Ascending aorta (tissue), 2 donors: ENCODE results near the gene SAMHD1. TPM values are rescaled to one million over a fixed set of nuclear protein-coding genes. Genes with fewer than 3 reads are reported as not detected.

Source experiments
- DNase-seq, 2 donors: peaks; one replicate each; pipeline ENCODE4 v3.0.0-alpha.2; 2019; ENCODE audit warnings: low spot score in 2 of 2
- H3K27ac ChIP-seq, 2 donors: fragments of 200-600 bp; sonication (generic); one replicate each; pipeline ENCODE4 v1.5.1; 2016 to 2017; ENCODE audit warnings: mild to moderate bottlenecking in 1 of 2
- H3K27me3 ChIP-seq: fragments of 200-600 bp; sonication (generic); one replicate; pipeline ENCODE4 v1.5.1; 2017
- H3K36me3 ChIP-seq, 2 donors: fragments of 200-600 bp; sonication (generic); one replicate each; pipeline ENCODE4 v1.5.1; 2016
- H3K4me1 ChIP-seq, 2 donors: fragments of 200-600 bp; sonication (generic); one replicate each; pipeline ENCODE4 v1.5.1; 2016 to 2017; ENCODE audit warnings: mild to moderate bottlenecking in 1 of 2
- H3K4me3 ChIP-seq, 2 donors: fragments of 200-600 bp; sonication (generic); one replicate each; pipeline ENCODE4 v1.5.1; 2016 to 2017; ENCODE audit warnings: mild to moderate bottlenecking in 1 of 2
- H3K9me3 ChIP-seq, 2 donors: fragments of 200-600 bp; sonication (generic); one replicate each; pipeline ENCODE4 v1.5.1; 2016
- CTCF ChIP-seq, 3 experiments: fragments of 200-600 bp in 2 of 3; fragments of 450-650 bp in 1 of 3; sonication (generic) in 2 of 3; IDR thresholded peaks; one replicate each; pipeline ENCODE4 v1.5.1; 2016 to 2019; ENCODE audit warnings: antibody characterized with exemption in 3 of 3, mild to moderate bottlenecking in 1 of 3, moderate library complexity in 1 of 3
- intact Hi-C: fragments of 100-400 bp; cut with DNase I; formaldehyde crosslinking; loops from one replicate; pipeline ENCODE4 v1.15.1; 2023
- total RNA-seq: library from RNA; depleted of rRNA; stranded (reverse); fragments of >200 nt; gene quantifications from one replicate; pipeline ENCODE4 v1.1.0, GENCODE V29; 2016

SAMHD1 gene
- total RNA-seq, 1 donor from 2014 or later: 163 TPM

- no peak for TF ChIP-seq CTCF (IDR thresholded peaks at IDR 0.05)
- no peak overlapping the region for H3K4me3 ChIP-seq
- H3K36me3 ChIP-seq: no peaks in the 10 kb centered on the region
- intact Hi-C loops: no loop called here
- no peak overlapping the region for H3K27ac ChIP-seq
- no peaks in the 10 kb centered on the region for H3K9me3 ChIP-seq
- H3K27me3 ChIP-seq: no peaks in the 10 kb centered on the region
- H3K4me1 ChIP-seq: no peaks in the 10 kb centered on the region
- DNase-seq: no peak
Measured at GRCh38 chr20:36991703-36992102, 40.2 kb upstream of the SAMHD1 start.

GRCh38 chr20:36989797-36990196 lies 38.3 kb upstream of the SAMHD1 start:
- no peak for TF ChIP-seq CTCF (IDR thresholded peaks at IDR 0.05)
- H3K9me3 ChIP-seq: no peaks in the 10 kb centered on the region
- no peaks in the 10 kb centered on the region for H3K27me3 ChIP-seq
- intact Hi-C loops: no loop called here
- H3K4me3 ChIP-seq: no peak overlapping the region
- DNase-seq: no peak
- H3K4me1 ChIP-seq: no peaks in the 10 kb centered on the region
- no peak overlapping the region for H3K27ac ChIP-seq
- H3K36me3 ChIP-seq: no peaks in the 10 kb centered on the region

- no peak for DNase-seq
- intact Hi-C loops: no loop called here
- Histone ChIP-seq H3K4me3 (no peak overlapping the region), H3K27ac (no peak overlapping the region), H3K9me3 (no peaks in the 10 kb centered on the region), H3K36me3 (no peaks in the 10 kb centered on the region), H3K4me1 (no peaks in the 10 kb centered on the region), H3K27me3 (no peaks in the 10 kb centered on the region)
- no peak for TF ChIP-seq CTCF (IDR thresholded peaks at IDR 0.05)
Measured at GRCh38 chr20:36988494-36988966, 37.0 kb upstream of the SAMHD1 start.

- Histone ChIP-seq H3K4me3 (no peak overlapping the region), H3K9me3 (no peaks in the 10 kb centered on the region), H3K27ac (no peak overlapping the region), H3K36me3 (no peaks in the 10 kb centered on the region), H3K4me1 (no peaks in the 10 kb centered on the region), H3K27me3 (no peaks in the 10 kb centered on the region)
- intact Hi-C loops: no loop called here
- DNase-seq: no peak
- no peak for TF ChIP-seq CTCF (IDR thresholded peaks at IDR 0.05)
Measured at GRCh38 chr20:36984257-36984638, 32.7 kb upstream of the SAMHD1 start.

GRCh38 chr20:36975099-36975818 lies 23.8 kb upstream of the SAMHD1 start:
- no peaks in the 10 kb centered on the region for H3K9me3 ChIP-seq
- H3K27me3 ChIP-seq: no peaks in the 10 kb centered on the region
- intact Hi-C loops: no loop called here
- H3K36me3 ChIP-seq: no peaks in the 10 kb centered on the region
- TF ChIP-seq CTCF (IDR thresholded peaks at IDR 0.05): no peak
- H3K4me1 ChIP-seq: no peaks in the 10 kb centered on the region
- H3K4me3 ChIP-seq: no peak overlapping the region
- H3K27ac ChIP-seq: no peak overlapping the region
- no peak for DNase-seq
